ENCODE data around the gene RPS6KA2. TPM values are rescaled to one million over a fixed set of nuclear protein-coding genes. Genes with fewer than 3 reads are reported as not detected.

Gene RPS6KA2
- total RNA-seq, 4 donors from 2014 or later = 64.9 to 101 (median 81.6) TPM

GRCh38 chr6:166448432-166448831 is 178.6 kb downstream of the RPS6KA2 start:
- TF ChIP-seq POLR2A (IDR thresholded peaks at IDR 0.05) (no peak), CTCF (IDR thresholded peaks at IDR 0.05) (no peak)
- Histone ChIP-seq H3K4me1 (no peaks in the 10 kb centered on the region), H3K36me3 (peaks cover 4 to 28% of the 10 kb centered on the region in 2 donors), H3K9me3 (no peaks in the 10 kb centered on the region), H3K4me3 (replicated peaks in 1 of 3) (no peak overlapping the region), H3K27me3 (no peaks in the 10 kb centered on the region), H3K27ac (no peak overlapping the region)
- DNase-seq = no peak
- intact Hi-C loops (cut with DNase I) = no loop called here
- WGBS, 2 donors = 88 to 91% methylated on average over 13 of the region's 13 CpGs

GRCh38 chr6:166446567-166447065 is 180.4 kb downstream of the RPS6KA2 start:
- no peaks in the 10 kb centered on the region for H3K4me1 ChIP-seq
- H3K36me3 ChIP-seq = peaks cover 4 to 28% of the 10 kb centered on the region in 2 donors
- intact Hi-C loops (cut with DNase I) = no loop called here
- H3K4me3 ChIP-seq (replicated peaks in 1 of 3) = no peak overlapping the region
- TF ChIP-seq CTCF (IDR thresholded peaks at IDR 0.05) = no peak
- no peak for TF ChIP-seq POLR2A (IDR thresholded peaks at IDR 0.05)
- no peak for DNase-seq
- H3K27me3 ChIP-seq = no peaks in the 10 kb centered on the region
- WGBS, 2 donors = 96 to 97% methylated on average over 11 of the region's 11 CpGs
- no peak overlapping the region for H3K27ac ChIP-seq
- H3K9me3 ChIP-seq = no peaks in the 10 kb centered on the region

GRCh38 chr6:166446146-166446545 is 180.9 kb downstream of the RPS6KA2 start:
- H3K36me3 ChIP-seq = peaks cover 4 to 28% of the 10 kb centered on the region in 2 donors
- H3K4me3 ChIP-seq (replicated peaks in 1 of 3) = no peak overlapping the region
- H3K4me1 ChIP-seq = no peaks in the 10 kb centered on the region
- no peaks in the 10 kb centered on the region for H3K9me3 ChIP-seq
- intact Hi-C loops (cut with DNase I) = no loop called here
- no peaks in the 10 kb centered on the region for H3K27me3 ChIP-seq
- no peak overlapping the region for H3K27ac ChIP-seq
- no peak for DNase-seq
- no peak for TF ChIP-seq POLR2A (IDR thresholded peaks at IDR 0.05)
- TF ChIP-seq CTCF (IDR thresholded peaks at IDR 0.05) = no peak
- WGBS, 2 donors = 76 to 79% methylated on average over 13 of the region's 13 CpGs

GRCh38 chr6:166444446-166444845 is 182.6 kb downstream of the RPS6KA2 start:
- no peak overlapping the region for H3K27ac ChIP-seq
- no peaks in the 10 kb centered on the region for H3K4me1 ChIP-seq
- TF ChIP-seq POLR2A (IDR thresholded peaks at IDR 0.05) = no peak
- TF ChIP-seq CTCF (IDR thresholded peaks at IDR 0.05) = no peak
- H3K27me3 ChIP-seq = no peaks in the 10 kb centered on the region
- peaks cover 4 to 25% of the 10 kb centered on the region in 2 donors for H3K36me3 ChIP-seq
- WGBS, 2 donors = 92% methylated on average over 15 of the region's 15 CpGs
- no peaks in the 10 kb centered on the region for H3K9me3 ChIP-seq
- DNase-seq = no peak
- no peak overlapping the region for H3K4me3 ChIP-seq (replicated peaks in 1 of 3)
- intact Hi-C loops (cut with DNase I) = no loop called here

- Histone ChIP-seq H3K4me3 (replicated peaks in 1 of 3) (no peak overlapping the region), H3K27ac (no peak overlapping the region), H3K27me3 (no peaks in the 10 kb centered on the region), H3K36me3 (peaks cover 0 to 19% of the 10 kb centered on the region in 2 donors), H3K4me1 (no peaks in the 10 kb centered on the region), H3K9me3 (no peaks in the 10 kb centered on the region)
- no peak for DNase-seq
- no peak for TF ChIP-seq POLR2A (IDR thresholded peaks at IDR 0.05)
- no peak for TF ChIP-seq CTCF (IDR thresholded peaks at IDR 0.05)
- 85 to 88% methylated on average over 8 of the region's 8 CpGs for WGBS, 2 donors
- intact Hi-C loops (cut with DNase I) = no loop called here
These were observed 183.9 kb downstream of the RPS6KA2 start for GRCh38 chr6:166443166-166443565.
